Mucosa of descending colon (tissue), 3 donors: ENCODE measurements around the gene RAPGEF5. TPM values are rescaled to one million over a fixed set of nuclear protein-coding genes. Genes with fewer than 3 reads are reported as not detected.

Source experiments
- ATAC-seq: fragments of 200-7000 bp; cut with Tn5 transposase; one replicate; pipeline ENCODE4 v1.9.1; 2020; ENCODE audit warnings: mild to moderate bottlenecking, moderate library complexity
- DNase-seq, 3 donors: peaks; one replicate each; pipeline ENCODE4 v3.0.0-alpha.2; 2020
- H3K36me3 ChIP-seq: fragments of 200-600 bp; one replicate; pipeline ENCODE4 v1.8.0; 2021; ENCODE audit warnings: low read depth, mild to moderate bottlenecking
- H3K4me1 ChIP-seq: fragments of 200-600 bp; one replicate; pipeline ENCODE4 v1.8.0; 2021; ENCODE audit warnings: low read depth, mild to moderate bottlenecking
- H3K4me3 ChIP-seq: fragments of 200-600 bp; one replicate; pipeline ENCODE4 v1.8.0; 2021; ENCODE audit warnings: mild to moderate bottlenecking
- H3K9me3 ChIP-seq: fragments of 200-600 bp; one replicate; pipeline ENCODE4 v1.8.0; 2021; ENCODE audit warnings: mild to moderate bottlenecking
- intact Hi-C, 2 donors: fragments of 100-400 bp; cut with DNase I in 1 of 2; cut with micrococcal nuclease in 1 of 2; formaldehyde crosslinking; loops; one replicate each; pipeline versions ENCODE4 v1.11.0 to v1.11.1; 2022; cut with DNase I, micrococcal nuclease
- total RNA-seq, 3 donors: library from RNA; stranded (reverse); fragmentation: NEBNext Ultra II Directional in 2 of 3; extraction: Animal tissue kit (Norgen Biotek cat#: 25700) in 2 of 3; gene quantifications; one replicate each; pipeline versions ENCODE4 v1.2.1 to v1.2.4, GENCODE V29; 2021 to 2023
- TF ChIP-seq, protein P1 (sequence below): fragments of 200-600 bp; IDR thresholded peaks from one replicate; pipeline ENCODE4 v1.8.0; 2022; ENCODE audit warnings: antibody characterized with exemption, mild to moderate bottlenecking
- donor health status: DM: no; HTN: no; CAD: no; lungs with moderate emphysema.
- donor health status: DM: no; HTN: no; CAD: no.
- donor health status: DM: no; HTN: yes; CAD: no.

Gene RAPGEF5
- total RNA-seq, 3 donors from 2014 or later, result 34.7 to 87.8 (median 59.5) TPM

- DNase-seq, result no peak
- peaks cover 34% of the 10 kb centered on the region for H3K4me1 ChIP-seq
Measured at GRCh38 chr7:22348379-22348778, 8.6 kb downstream of the RAPGEF5 start.

GRCh38 chr7:22346383-22347107 lies 10.4 kb downstream of the RAPGEF5 start:
- intact Hi-C loops, result no loop called here
- ATAC-seq, result peak; percentile 94
- TF ChIP-seq, protein P1, sequence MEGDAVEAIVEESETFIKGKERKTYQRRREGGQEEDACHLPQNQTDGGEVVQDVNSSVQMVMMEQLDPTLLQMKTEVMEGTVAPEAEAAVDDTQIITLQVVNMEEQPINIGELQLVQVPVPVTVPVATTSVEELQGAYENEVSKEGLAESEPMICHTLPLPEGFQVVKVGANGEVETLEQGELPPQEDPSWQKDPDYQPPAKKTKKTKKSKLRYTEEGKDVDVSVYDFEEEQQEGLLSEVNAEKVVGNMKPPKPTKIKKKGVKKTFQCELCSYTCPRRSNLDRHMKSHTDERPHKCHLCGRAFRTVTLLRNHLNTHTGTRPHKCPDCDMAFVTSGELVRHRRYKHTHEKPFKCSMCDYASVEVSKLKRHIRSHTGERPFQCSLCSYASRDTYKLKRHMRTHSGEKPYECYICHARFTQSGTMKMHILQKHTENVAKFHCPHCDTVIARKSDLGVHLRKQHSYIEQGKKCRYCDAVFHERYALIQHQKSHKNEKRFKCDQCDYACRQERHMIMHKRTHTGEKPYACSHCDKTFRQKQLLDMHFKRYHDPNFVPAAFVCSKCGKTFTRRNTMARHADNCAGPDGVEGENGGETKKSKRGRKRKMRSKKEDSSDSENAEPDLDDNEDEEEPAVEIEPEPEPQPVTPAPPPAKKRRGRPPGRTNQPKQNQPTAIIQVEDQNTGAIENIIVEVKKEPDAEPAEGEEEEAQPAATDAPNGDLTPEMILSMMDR, result no peak
- peak in 1 of 3 donors; percentile 32 for DNase-seq
- Histone ChIP-seq H3K4me3 (no peak overlapping the region), H3K9me3 (no peaks in the 10 kb centered on the region), H3K36me3 (no peaks in the 10 kb centered on the region), H3K4me1 (peaks cover 25% of the 10 kb centered on the region)

More at GRCh38 chr7:22348379-22348778, 8.6 kb downstream of the RAPGEF5 start:
- H3K4me3 ChIP-seq, result no peak overlapping the region
- H3K9me3 ChIP-seq, result no peaks in the 10 kb centered on the region
- peak; percentile 40 for ATAC-seq
- no peaks in the 10 kb centered on the region for H3K36me3 ChIP-seq
- intact Hi-C loops, result no loop called here
- TF ChIP-seq, protein P1, result no peak

- Histone ChIP-seq H3K9me3 (no peaks in the 10 kb centered on the region), H3K4me3 (no peak overlapping the region), H3K4me1 (peaks cover 14% of the 10 kb centered on the region), H3K36me3 (no peaks in the 10 kb centered on the region)
- DNase-seq, result no peak
- intact Hi-C loops, result no loop called here
- ATAC-seq, result no peak
- TF ChIP-seq, protein P1, result no peak
Measured at GRCh38 chr7:22344655-22345054, 12.3 kb downstream of the RAPGEF5 start.

- Histone ChIP-seq H3K9me3 (no peaks in the 10 kb centered on the region), H3K36me3 (no peaks in the 10 kb centered on the region), H3K4me3 (no peak overlapping the region), H3K4me1 (peaks cover 20% of the 10 kb centered on the region)
- intact Hi-C loops, result no loop called here
- TF ChIP-seq, protein P1, result no peak
- no peak for DNase-seq
- no peak for ATAC-seq
Measured at GRCh38 chr7:22343612-22344011, 13.3 kb downstream of the RAPGEF5 start.

DNA sequence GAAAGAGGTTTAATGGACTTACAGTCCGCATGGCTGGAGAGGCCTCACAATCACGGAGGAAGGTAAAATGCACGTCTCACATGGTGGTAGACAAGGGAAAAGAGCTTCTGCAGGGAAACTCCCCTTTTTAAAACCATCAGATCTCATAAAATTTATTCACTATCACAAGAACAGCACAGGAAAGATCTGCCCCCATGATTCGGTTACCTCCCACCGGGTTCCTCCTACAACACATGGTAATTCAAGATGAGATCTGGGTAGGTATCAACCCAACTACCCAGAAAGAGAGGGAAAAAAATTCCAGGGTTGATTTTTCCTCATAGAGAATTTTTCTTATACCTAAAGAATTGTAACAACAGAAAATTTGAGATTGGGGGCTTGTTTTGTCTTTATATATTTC lies 13.9 kb downstream of the RAPGEF5 start:
- DNase-seq (no peak), ATAC-seq (no peak)
- TF ChIP-seq, protein P1, result no peak
- no peaks in the 10 kb centered on the region for H3K9me3 ChIP-seq
- peaks cover 16% of the 10 kb centered on the region for H3K4me1 ChIP-seq
- no peak overlapping the region for H3K4me3 ChIP-seq
- H3K36me3 ChIP-seq, result no peaks in the 10 kb centered on the region
- intact Hi-C loops, result no loop called here
